Prostate gland (tissue), 2 donors: ENCODE results near the gene USP9Y.

Experiments
- CTCF ChIP-seq, 4 experiments: fragments of 200-600 bp in 2 of 4; fragments of 450-650 bp in 2 of 4; sonication (generic) in 2 of 4; IDR thresholded peaks; 1 replicate in 3 of 4; 2 replicates in 1 of 4; pipeline ENCODE4 v1.5.1; 2016 to 2019; ENCODE audit warnings: antibody characterized with exemption in 4 of 4, mild to moderate bottlenecking in 2 of 4, moderate library complexity in 2 of 4
- POLR2AphosphoS5 ChIP-seq: sonication (generic); formaldehyde crosslinking; IDR thresholded peaks from one replicate; pipeline ENCODE4 v1.6.1; 2017; ENCODE audit warnings: antibody characterized with exemption

GRCh38 chrY:12701181-12701695 lies at the start of gene USP9Y:
- TF ChIP-seq CTCF (IDR thresholded peaks at IDR 0.05) = no peak
- TF ChIP-seq POLR2AphosphoS5 = no peak
